ENCODE data around the gene TLR9.

- TF ChIP-seq CTCF (conservative IDR thresholded peaks at IDR 0.05 in 1 of 2, IDR thresholded peaks at IDR 0.05 in 1 of 2; ENCODE audit: extremely low read depth in 1 of 2, insufficient read depth in 1 of 2, low read depth in 1 of 2, low read length in 2 of 2): no peak
- TF ChIP-seq EZH2 (IDR thresholded peaks at IDR 0.05; ENCODE audit: borderline replicate concordance, low read length): no peak
These were observed 36.9 kb downstream of the TLR9 start for GRCh38 chr3:52188556-52188955.

All from mammary epithelial cell (primary cell).